ENCODE results near the gene ATP2B1. TPM values are rescaled to one million over a fixed set of nuclear protein-coding genes. Genes with fewer than 3 reads are reported as not detected.

ATP2B1 gene
- total RNA-seq, 1 donor: 99.9 TPM

GRCh38 chr12:89642959-89643358 lies 65.7 kb downstream of the ATP2B1 start:
- peaks cover 90% of the 10 kb centered on the region for H3K79me2 ChIP-seq (ENCODE audit: insufficient read depth, low read length)
- peaks cover 8% of the 10 kb centered on the region for H4K20me1 ChIP-seq (ENCODE audit: insufficient read depth, low read length)
- no peak for TF ChIP-seq CTCF (IDR thresholded peaks at IDR 0.05; ENCODE audit: extremely low read depth, low read depth, low read length)

GRCh38 chr12:89636776-89637160 lies 71.9 kb downstream of the ATP2B1 start:
- Histone ChIP-seq H3K27me3 (ENCODE audit: insufficient read depth, low read length) (no peaks in the 10 kb centered on the region), H3K4me2 (ENCODE audit: insufficient read depth, low read length) (no peak overlapping the region), H2AFZ (ENCODE audit: low read length) (no peak overlapping the region), H4K20me1 (ENCODE audit: insufficient read depth, low read length) (no peaks in the 10 kb centered on the region), H3K27ac (ENCODE audit: low read depth, low read length) (peak overlapping the region; percentile 59), H3K79me2 (ENCODE audit: insufficient read depth, low read length) (peaks cover 81% of the 10 kb centered on the region), H3K9me3 (ENCODE audit: low read depth, low read length) (no peaks in the 10 kb centered on the region), H3K4me1 (ENCODE audit: insufficient read depth, low read length) (peaks cover 16% of the 10 kb centered on the region), H3K36me3 (ENCODE audit: insufficient read depth, low read length) (peaks cover 35% of the 10 kb centered on the region), H3K4me3 (ENCODE audit: insufficient read depth, low read length) (no peak overlapping the region)
- TF ChIP-seq CTCF (IDR thresholded peaks at IDR 0.05; ENCODE audit: extremely low read depth, low read depth, low read length): no peak
- DNase-seq (ENCODE audit: insufficient read length, low spot score, missing footprints): no peak

More at GRCh38 chr12:89642959-89643358, 65.7 kb downstream of the ATP2B1 start:
- H2AFZ ChIP-seq (ENCODE audit: low read length): no peak overlapping the region
- DNase-seq (ENCODE audit: insufficient read length, low spot score, missing footprints): no peak
- no peak overlapping the region for H3K27ac ChIP-seq (ENCODE audit: low read depth, low read length)
- no peak overlapping the region for H3K4me3 ChIP-seq (ENCODE audit: insufficient read depth, low read length)
- no peaks in the 10 kb centered on the region for H3K9me3 ChIP-seq (ENCODE audit: low read depth, low read length)
- H3K36me3 ChIP-seq (ENCODE audit: insufficient read depth, low read length): peaks cover 24% of the 10 kb centered on the region
- no peaks in the 10 kb centered on the region for H3K27me3 ChIP-seq (ENCODE audit: insufficient read depth, low read length)
- no peaks in the 10 kb centered on the region for H3K4me1 ChIP-seq (ENCODE audit: insufficient read depth, low read length)
- H3K4me2 ChIP-seq (ENCODE audit: insufficient read depth, low read length): no peak overlapping the region

- TF ChIP-seq CTCF (IDR thresholded peaks at IDR 0.05; ENCODE audit: extremely low read depth, low read depth, low read length): no peak
- H3K36me3 ChIP-seq (ENCODE audit: insufficient read depth, low read length): peaks cover 35% of the 10 kb centered on the region
- peaks cover 83% of the 10 kb centered on the region for H3K79me2 ChIP-seq (ENCODE audit: insufficient read depth, low read length)
- peak overlapping the region; percentile 59 for H3K27ac ChIP-seq (ENCODE audit: low read depth, low read length)
- no peak for DNase-seq (ENCODE audit: insufficient read length, low spot score, missing footprints)
- H3K4me2 ChIP-seq (ENCODE audit: insufficient read depth, low read length): no peak overlapping the region
- peaks cover 16% of the 10 kb centered on the region for H3K4me1 ChIP-seq (ENCODE audit: insufficient read depth, low read length)
- no peaks in the 10 kb centered on the region for H3K9me3 ChIP-seq (ENCODE audit: low read depth, low read length)
- H3K27me3 ChIP-seq (ENCODE audit: insufficient read depth, low read length): no peaks in the 10 kb centered on the region
- no peak overlapping the region for H3K4me3 ChIP-seq (ENCODE audit: insufficient read depth, low read length)
- H4K20me1 ChIP-seq (ENCODE audit: insufficient read depth, low read length): no peaks in the 10 kb centered on the region
- H2AFZ ChIP-seq (ENCODE audit: low read length): no peak overlapping the region
Measured at GRCh38 chr12:89636052-89636775, 72.4 kb downstream of the ATP2B1 start.

- H3K4me2 ChIP-seq (ENCODE audit: insufficient read depth, low read length): no peak overlapping the region
- H3K27ac ChIP-seq (ENCODE audit: low read depth, low read length): no peak overlapping the region
- peaks cover 34% of the 10 kb centered on the region for H3K36me3 ChIP-seq (ENCODE audit: insufficient read depth, low read length)
- TF ChIP-seq CTCF (IDR thresholded peaks at IDR 0.05; ENCODE audit: extremely low read depth, low read depth, low read length): no peak
- no peak for DNase-seq (ENCODE audit: insufficient read length, low spot score, missing footprints)
- no peaks in the 10 kb centered on the region for H3K9me3 ChIP-seq (ENCODE audit: low read depth, low read length)
- H3K79me2 ChIP-seq (ENCODE audit: insufficient read depth, low read length): peaks cover 80% of the 10 kb centered on the region
- peaks cover 16% of the 10 kb centered on the region for H3K4me1 ChIP-seq (ENCODE audit: insufficient read depth, low read length)
- H3K4me3 ChIP-seq (ENCODE audit: insufficient read depth, low read length): no peak overlapping the region
- H2AFZ ChIP-seq (ENCODE audit: low read length): no peak overlapping the region
- no peaks in the 10 kb centered on the region for H3K27me3 ChIP-seq (ENCODE audit: insufficient read depth, low read length)
- H4K20me1 ChIP-seq (ENCODE audit: insufficient read depth, low read length): no peaks in the 10 kb centered on the region
Measured at GRCh38 chr12:89634508-89634907, 74.1 kb downstream of the ATP2B1 start.
